CD4-positive, alpha-beta T cell treated with Interleukin-4 for 4 hours (primary cell): ENCODE results near the gene HPS4.
"Not testable (repeated sequence)": the region's sequence is repeated elsewhere in the genome, so short reads cannot be mapped to it uniquely, and the experiment has no call there.

ENCODE experiments used
- DNase-seq: peaks from one replicate; pipeline ENCODE4 v3.0.0-alpha.2; 2020

HPS4 gene

DNA sequence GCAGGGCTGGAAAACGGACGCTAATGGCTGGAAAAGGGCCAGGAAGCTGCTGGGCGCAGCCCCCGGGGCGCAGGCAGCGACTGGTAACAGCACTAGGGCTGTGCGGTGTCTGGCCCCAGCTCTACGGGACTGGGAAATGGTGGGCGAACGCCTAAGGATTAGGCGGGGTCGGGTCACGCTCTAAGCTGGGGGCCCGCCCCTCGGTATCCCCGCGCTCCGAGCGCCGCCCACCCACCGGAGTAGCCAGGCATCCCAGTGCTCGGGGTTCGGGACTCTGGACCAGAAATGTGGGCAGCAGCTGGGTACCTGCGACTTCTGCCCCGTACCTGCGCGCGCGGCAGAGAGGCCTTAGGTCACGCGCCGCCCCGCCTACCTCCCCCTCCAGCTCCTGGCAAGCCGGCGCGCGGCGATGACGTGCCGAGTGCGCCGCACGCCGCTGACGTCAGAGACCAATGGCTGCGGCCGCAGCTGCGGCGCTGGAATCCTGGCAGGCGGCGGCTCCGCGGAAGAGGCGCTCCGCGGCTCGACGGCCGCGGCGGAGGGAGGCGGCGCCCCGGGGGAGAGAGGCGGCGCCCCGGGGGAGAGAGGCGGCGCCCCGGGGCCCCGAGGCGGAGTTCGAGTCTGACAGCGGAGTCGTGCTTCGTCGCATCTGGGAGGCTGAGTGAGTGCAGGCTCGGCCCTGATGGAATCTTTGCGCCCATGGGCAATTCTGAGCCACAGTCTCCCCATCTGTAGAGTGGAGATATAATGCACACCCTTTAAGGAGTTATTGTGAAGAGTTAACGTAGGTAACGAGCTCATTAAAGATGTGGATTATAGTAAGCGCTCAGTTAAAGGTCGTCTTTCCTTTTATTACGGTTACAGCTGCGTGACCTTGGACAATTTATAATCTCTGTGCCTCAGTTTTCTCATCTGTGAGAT, at the start of gene HPS4, which contains the start of gene SRRD:
Gene HPS4 (minus strand): TSS at position 345 of the 921 bp plus-strand sequence. CDS start 2,021 bp downstream, outside the sequence.
Gene SRRD (plus strand): TSS at position 439 of the 921 bp plus-strand sequence. CDS start 14 bp downstream, at position 453.
- DNase-seq = peak; percentile 90

DNA sequence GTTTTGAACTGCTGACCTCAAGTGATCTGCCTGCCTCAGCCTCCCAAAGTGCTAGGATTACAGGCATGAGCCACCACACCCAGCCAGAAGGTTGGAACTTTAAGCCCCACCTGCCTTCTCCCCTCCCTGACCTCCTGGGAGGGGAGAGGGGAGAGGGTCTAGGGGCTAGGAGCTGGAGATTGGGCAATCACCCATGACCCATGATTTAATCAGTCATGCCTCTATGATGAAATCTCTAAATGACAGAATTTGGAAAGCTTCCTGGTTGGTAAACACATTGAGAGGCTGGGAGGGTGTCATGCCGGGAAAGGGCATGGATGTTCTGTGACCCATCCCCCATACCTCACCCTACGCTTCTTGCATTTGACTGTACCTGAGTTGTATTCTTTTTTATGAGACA, 45.8 kb upstream of the HPS4 start:
- DNase-seq = no peak

DNA sequence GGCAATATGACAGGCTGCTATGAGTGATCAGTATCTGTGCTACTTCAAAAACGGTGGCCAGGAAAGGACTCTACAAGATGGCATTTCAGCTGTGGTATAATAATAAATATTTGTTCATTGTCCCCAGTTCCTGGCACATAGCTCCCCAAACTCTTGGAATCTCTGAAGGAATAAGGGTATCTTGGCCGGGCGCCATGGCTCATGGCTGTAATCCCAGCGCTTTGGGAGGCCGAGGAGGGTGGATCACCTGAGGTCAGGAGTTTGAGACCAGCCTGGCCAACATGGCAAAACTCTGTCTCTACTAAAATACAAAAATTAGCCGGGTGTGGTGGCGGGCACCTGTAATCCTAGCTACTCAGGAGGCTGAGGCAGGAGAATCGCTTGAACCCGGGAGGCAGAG, 44.9 kb upstream of the HPS4 start:
- DNase-seq = not testable (repeated sequence)

DNA sequence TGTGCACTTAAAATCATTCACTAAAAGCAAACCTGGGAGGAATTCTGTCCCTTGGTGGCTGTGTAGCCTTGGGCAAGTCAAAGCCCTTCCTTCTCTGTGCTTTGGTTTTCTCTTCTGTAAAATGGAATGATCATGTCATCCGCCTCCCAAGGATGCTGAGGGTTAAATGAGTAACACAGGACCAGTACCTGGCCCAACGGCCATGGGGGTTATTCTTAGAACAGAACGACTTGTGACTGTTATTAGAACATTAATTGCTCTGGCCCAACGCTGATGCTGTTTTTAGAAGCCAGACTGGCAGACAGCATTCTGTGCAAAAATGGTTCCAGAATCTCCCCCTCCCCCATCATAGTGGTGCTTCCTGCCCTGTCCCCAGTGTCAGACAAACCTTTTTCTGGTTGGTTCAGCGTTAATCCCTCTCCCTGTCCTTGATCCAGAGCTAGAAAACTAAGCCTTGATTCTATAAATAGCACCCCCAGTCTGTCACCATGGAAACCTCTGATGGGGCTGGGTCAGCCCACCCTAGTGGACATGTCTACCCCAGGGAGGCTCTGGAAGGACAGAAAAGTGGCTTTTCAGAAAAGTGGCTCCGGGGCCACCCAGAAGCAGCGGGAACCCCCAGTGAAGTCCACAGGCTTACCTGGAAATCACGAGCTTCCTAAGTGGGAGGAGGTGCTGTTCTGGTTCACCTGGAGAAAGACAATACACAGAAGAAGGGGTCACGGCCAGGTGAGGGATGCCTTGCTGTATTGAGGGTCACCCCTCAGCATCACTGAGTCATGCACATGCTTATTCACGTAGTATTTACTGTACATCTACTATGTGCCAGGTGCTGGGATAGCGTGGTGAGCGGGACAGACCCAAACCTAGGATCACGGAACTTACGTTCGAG, 44.2 kb upstream of the HPS4 start:
- DNase-seq = no peak

DNA sequence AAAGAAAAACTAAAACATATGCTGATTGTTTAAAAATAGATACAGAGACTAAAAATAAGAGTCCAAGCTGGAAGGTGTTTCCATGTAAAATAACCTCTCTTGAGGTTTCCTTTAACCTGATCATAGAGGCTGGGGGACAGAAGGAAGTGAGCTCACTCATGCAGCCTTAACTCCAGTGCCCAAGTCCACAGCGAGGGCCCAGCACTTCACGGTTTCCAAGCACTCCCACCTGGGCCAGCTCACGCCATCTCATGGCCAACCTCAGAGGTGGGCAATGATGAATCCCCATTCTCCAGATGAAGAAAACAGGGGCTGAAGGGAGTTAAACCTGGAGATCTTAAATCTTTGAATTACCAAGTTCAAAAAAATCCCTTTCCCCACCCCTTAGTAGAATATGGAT, 43.6 kb upstream of the HPS4 start:
- no peak for DNase-seq

DNA sequence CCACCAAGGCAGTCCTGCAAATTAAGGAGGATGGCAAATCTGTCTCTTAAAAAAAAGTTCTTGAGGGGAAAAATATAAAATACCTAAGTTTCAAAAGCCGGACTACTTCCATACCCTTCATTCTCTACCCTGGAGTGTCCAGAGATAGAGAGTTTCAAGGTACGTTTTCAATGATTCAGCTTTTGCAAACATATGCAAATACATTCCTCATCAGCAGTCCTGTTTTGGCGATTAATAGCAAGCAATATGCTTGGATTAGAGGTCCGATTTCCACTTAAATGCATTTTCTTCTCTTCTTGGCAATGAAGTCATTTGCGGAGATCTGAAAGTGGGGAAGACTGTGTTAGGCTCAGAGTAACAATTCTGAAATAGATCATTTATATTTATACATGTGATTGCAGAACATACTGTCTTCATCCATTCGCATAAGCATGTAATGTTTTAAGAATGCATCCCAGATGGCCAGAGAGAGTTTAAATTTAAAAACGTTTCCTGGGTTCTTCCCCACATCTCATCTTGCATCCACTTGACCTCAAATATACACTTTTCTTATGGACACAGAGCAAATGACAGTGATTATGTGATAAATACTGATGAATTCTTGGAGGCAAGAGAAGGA, 42.5 kb upstream of the HPS4 start:
- no peak for DNase-seq

DNA sequence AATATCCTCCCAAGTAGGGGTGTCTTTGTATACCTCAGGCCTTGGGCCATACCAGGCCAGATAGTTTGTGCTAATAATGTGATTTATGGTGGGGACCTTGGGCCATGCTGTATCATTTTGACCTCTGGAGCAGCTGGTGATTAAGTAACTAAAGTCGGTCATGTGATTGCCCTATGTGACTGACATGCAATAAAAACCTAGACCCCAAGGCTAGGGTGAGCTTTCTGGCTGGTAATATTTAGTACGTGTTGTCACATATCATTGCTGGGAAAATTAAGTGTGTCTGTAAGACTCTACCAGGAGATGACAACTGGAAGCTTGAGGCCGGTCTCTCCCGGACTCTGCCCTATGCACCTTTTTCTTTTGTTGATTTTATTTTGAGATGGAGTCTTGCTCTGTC, 41.3 kb upstream of the HPS4 start:
- no peak for DNase-seq

DNA sequence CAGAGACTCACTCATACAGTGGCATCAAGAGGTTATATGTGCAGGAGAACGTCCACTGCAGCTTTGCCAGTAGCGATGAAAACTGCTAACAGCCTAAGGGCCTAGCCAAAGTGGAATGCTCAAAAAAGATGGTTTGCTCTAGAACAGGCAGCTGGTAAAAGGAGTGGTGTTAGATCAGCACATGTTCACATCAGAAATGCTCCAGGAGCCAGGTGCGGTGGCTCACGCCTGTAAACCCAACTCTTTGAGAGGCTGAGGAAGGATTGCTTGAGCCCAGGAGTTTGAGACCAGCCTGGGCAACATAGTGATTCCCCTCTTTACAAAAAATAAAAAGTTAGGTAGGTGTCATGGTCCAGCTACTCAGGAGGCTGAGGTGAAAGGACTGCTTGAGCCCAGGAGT, 39.0 kb upstream of the HPS4 start:
- DNase-seq = no peak

DNA sequence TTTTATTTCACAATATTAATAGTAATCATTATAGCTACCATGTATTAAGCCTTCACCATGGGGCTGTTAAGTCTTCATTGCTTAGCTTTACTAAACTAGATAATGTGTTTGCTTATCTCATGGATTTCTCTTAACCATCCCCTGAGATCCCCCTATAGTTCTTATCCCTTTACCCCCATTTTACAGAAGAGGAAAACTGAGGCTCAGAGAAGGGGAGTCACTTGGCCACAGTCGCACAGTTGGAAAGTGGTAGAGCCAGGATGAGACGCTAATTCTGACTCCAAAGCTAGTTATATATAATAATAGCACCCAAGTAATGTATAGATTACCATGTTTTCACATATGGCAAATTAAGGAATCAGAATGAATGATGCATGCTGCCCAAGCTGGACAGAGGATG, 38.4 kb upstream of the HPS4 start:
- no peak for DNase-seq

DNA sequence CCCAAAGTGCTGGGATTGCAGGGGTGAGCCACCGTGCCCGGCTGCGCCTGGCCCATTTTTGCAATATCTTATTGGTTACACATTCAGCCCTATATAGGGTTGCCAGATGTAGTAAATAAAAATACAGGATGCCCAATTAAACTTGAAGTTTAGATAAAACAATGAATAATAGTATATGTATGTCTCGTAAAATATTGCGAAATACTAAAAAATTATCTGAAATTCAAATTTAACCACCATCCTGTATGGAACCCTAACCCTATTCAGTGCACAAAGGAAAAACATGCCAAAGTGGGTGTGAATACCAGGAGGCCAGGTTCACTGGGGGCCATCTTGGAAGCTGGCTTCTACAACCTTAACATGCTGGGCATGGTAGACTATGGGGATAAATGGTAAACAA, 33.8 kb upstream of the HPS4 start:
- no peak for DNase-seq

DNA sequence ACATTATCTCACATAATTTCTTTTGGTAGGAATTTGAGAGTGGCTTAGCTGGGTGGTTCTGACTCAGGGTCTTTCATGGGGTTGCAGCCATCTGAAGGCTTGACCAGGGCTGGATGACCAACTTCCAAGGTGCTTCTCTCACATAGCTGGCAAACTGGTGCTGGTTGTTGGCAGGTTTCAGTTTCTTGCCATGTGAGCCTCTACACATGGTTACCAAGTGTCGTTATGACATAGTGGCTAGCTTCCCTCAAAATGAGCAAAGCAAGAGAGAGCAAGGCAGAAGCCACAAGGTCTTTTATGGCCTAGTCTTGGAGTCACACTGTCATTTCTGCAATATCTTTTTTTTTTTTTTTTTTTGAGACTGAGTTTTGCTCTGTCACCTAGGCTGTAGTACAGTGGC, 32.9 kb upstream of the HPS4 start:
- DNase-seq = no peak

DNA sequence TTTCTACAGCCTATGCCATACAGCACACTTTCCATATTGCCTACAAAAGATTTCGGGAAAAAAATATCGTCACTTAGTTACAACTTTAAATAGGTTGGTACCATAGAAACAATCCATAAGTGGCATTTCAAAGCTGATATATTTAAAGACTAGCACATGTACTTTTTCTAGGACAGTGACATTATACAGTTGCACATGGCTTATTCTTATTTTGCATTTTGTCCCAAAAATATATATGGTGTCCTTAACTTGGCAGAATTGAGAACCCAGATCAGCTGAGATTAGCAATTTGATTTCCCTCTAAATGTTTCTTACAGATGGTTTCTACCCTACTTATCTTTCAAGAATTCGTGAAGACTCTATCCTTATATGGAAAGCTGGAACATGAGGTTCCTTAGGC, 32.3 kb upstream of the HPS4 start:
- DNase-seq = no peak

DNA sequence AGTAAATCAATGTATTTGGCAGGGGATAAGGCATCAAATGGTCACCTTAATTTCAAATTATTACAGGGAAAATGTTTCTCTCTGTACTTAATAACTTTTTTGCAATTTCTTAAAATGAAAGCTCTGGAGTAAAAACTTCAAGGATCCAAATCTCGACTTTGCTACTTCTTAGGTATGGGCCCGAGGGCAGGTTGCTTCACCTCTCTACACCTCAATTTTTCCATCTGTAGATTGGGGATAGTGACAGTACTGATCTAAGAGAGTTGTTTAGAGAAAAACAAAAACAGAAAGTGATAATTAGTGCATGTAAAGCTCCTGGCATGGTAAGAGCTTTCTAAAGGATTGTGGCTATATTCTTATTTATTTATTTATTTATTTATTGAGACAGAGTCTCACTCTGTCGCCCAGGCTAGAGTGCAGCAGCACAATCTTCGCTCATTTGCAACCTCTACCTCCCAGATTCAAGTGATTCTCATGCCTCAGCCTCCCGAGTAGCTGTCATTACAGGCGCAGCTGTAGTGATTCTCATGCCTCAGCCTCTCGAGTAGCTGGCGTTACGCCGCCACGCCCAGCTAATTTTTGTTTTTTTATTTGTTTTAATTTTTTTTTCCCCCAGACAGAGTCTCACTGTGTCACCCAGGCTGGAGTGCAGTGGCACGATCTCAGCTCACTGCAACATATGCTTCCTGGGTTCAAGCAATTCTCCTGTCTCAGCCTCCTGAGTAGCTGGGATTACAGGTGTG, 31.0 kb upstream of the HPS4 start:
- DNase-seq = no peak

DNA sequence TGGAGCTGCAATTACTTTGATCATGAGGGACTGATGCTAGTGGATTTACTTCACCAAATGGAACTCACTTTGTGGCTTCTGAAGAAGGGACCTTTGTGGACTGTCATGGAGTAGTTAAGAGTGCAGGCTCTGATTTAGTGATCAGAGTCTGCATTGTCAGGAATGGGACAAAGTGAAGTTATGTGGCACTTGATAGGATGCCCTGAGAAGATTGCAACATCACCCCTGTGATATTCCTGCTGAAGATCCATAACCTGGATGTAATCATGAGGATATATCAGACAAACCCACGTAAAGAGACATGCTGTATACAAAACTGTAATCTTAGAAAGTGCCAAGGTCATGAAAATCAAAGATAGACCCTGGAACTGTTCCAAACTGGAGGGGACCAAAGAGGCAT, 30.3 kb upstream of the HPS4 start:
- no peak for DNase-seq

DNA sequence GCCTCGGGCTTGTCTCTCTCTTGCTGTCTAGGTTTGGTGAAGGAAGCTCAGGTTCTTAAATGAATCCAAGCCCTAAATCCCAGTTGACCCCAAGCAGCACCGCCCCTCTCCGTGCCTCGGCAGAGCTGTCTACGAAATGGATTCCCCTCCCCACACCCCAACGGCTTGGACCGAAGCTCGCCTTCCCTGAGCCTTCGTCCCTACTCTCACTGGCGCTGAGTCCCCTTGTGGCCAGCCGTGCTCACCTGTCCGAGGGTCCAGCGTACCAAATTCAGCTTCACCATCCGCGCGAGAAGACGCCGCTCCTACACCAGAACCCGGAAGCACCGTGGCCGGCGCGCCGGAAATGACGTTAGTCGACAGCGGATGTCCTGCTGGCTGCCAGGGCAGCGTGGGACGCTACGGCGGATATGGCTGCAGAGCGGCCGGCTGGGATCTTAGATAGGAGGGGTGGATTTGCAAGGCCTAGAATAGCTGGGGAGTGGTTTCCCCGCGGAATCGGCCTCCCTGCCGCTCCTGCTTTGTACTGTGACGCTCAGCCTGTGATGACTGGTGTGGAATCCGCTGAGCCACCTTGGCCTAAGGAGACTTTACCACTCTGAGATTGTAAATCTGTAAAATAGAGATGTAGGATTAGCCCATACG, 28.7 kb upstream of the HPS4 start, which contains the start of gene TFIP11:
Gene TFIP11 (minus strand): TSS at position 325 of the 645 bp plus-strand sequence. CDS start 2,201 bp downstream, outside the sequence.
- peak; percentile 85 for DNase-seq

DNA sequence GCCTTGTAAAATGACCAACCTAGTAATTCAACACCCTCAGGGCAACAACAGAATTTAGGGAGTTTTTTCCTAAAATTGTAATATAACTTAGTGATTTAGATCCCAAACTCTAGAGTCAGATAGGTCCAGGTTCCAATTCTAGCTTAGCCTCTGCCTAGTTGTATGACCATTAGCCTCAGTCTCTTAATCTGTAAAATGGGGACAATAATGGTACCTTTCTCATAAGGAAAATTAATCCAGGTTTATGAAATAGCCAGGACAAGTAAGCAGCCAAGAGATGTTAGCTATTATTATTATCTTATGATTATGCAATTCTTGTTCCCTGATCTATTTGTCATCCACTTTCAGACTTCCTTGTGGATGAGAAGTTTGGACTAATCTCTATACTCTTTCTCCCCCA, 24.6 kb upstream of the HPS4 start:
- DNase-seq = no peak

DNA sequence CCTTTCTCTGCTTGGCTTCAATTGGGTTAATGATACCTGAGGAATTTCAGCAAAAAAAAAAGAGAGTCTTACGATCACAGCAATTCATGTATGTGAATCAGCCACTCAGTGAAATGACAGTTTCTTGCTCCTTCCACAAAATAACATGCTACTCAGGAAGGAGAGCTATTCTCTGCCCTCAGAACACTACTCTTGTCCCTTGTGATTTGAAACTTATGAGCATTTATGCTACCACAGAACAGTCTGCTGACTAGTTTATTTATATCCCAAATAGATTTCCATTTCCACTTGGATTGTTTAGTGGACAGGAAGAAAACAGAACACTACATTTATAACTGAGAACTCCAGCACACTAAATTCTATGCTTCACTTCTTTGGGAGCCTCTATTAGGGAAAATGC, 20.2 kb upstream of the HPS4 start:
- no peak for DNase-seq

DNA sequence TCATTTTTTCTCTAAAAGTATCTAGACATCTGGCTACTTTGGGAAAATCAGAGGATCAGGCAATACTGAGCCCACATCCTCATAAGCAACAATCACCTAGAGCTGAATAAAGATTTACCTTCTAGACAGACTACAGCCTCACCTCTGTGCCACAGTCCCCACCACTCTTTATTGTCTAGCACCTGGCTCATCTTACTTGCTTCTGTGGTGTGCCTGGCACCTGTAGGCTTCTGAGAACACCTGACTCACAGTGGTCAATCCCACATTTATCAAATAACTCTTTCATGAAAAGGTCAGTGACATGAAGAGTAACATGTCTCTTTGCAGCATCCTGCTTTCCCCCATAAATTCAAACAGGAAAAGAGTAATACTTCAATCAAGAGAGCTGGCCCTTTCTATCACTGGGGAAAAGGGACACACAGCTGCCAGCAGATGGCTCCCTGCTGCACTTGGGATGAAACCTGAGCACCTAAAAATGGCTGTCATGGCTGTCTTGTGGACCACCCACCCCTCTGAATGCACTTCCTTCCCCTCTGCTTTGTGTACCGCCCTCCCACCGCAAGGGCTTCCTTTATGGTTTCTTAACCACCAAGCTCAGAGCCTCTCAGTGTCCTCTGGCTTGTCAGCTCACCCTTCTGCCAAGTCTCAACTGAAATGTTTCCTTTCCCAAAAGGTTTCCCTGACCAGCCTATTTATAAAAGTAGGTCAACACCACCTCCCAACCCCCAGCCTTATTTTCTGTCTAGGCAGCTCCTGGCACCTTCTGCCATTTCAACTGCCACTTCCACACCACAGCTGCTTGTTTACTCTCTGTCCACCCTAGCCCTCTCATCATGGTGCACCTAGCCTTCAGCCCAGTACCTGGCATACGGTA, 19.3 kb upstream of the HPS4 start:
- DNase-seq = peak; percentile 72

DNA sequence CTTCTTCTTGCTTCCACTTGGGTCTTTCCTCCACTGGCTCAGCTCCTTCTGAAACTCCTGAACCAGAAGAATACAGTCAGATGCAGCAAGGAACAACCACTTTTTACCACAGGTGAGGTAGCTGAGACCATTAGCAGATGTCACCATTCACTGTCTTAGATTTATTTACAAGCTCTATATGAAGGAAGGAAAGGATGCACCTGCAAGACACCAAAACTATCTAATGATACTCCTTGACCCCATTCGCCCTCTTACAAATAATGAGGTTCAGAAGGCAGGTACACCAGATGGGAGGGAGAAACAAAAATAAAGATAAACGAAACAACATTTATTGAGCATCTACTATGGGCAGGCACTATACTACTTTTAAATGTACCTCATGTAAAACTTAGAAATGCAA, 18.4 kb upstream of the HPS4 start:
- no peak for DNase-seq

DNA sequence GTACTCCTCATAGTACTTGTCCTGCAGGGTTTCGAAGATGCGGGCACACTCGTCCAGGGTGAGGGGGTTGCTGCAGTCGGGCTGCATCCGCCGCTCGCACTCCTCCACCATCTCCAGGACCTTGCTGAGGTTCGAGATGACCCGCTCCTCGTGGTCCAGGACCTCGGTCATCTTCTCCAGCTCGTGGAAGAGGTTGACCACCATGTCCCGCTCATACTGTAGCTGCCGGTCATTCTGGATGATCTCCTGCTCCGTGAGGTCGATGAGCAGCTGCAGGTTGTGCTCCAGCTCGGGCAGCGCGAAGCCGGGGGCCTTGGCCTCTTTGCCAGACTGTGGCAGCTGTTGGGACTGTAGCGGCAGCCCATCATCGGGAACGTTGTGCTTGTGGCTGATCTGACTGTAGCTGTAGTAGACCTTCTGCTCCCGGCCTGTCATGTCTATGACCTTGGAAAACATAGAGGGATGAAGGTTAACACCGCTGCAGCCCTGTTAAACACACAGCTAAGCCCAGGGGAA, 15.7 kb upstream of the HPS4 start:
- DNase-seq = no peak

DNA sequence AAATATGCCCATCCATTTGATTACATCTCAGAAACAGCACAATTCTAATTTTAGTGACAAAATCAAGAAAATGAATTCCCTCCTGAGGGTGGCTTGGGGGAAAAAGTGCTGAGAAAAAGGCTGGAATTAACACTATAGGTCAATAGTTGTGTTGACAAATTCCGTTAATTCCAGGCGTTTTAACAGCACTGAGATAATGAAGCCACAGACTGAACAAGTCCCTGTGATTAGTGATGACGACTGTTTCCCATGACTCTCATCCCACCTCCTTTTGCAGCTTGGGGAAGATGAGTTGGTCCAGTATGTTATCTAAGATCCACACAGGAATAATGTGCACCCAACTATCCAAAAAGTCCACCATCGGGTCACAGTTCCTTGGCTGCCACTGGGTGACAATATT, 12.9 kb upstream of the HPS4 start:
- no peak for DNase-seq
